ENCODE results near the gene SLC9A9. TPM values are rescaled to one million over a fixed set of nuclear protein-coding genes. Genes with fewer than 3 reads are reported as not detected.

Gene SLC9A9
- polyA plus RNA-seq, 1 of the 3 experiments (the other 2 are of a cell fraction): 0.05 TPM

- WGBS (ENCODE audit: low lambda C conversion rate): 4% methylated on average over 5 of the region's 5 CpGs
- no peaks in the 10 kb centered on the region for H3K79me2 ChIP-seq (ENCODE audit: insufficient read depth)
- ChIA-PET CTCF (no interaction called here), POLR2A (no interaction called here)
- peaks cover 6% of the 10 kb centered on the region; the same call in 1 of the 2 replicates for H3K27me3 ChIP-seq (ENCODE audit: insufficient read depth)
- no peak overlapping the region for H2AFZ ChIP-seq (ENCODE audit: low read depth)
- no peak overlapping the region for H3K9ac ChIP-seq
- H3K4me2 ChIP-seq: no peak overlapping the region
- no peaks in the 10 kb centered on the region for H3K9me2 ChIP-seq
- no peak overlapping the region for H3K4me3 ChIP-seq (ENCODE audit: low read depth in 2 of 2, low read length in 1 of 2)
- no peak for DNase-seq
- no peak overlapping the region for H3K27ac ChIP-seq (ENCODE audit: low read depth in 2 of 2, low read length in 1 of 2)
- H3K4me1 ChIP-seq (ENCODE audit: control insufficient read depth in 1 of 2, insufficient read depth in 2 of 2, low read depth in 1 of 2, low read length in 1 of 2): no peaks in the 10 kb centered on the region
- no peaks in the 10 kb centered on the region for H3F3A ChIP-seq (replicated peaks; ENCODE audit: insufficient read depth)
- TF ChIP-seq JUND (IDR thresholded peaks at IDR 0.05) (no peak), MAX (IDR thresholded peaks at IDR 0.05; ENCODE audit: low read depth) (no peak), RAD21 (IDR thresholded peaks at IDR 0.05; ENCODE audit: low read length) (no peak), CTCF (IDR thresholded peaks at IDR 0.05) (no peak), USF1 (IDR thresholded peaks at IDR 0.05; ENCODE audit: borderline replicate concordance, low read depth) (no peak), NRF1 (IDR thresholded peaks at IDR 0.05; ENCODE audit: low read depth, low read length) (no peak), RFX5 (IDR thresholded peaks at IDR 0.05; ENCODE audit: low read length) (no peak), USF2 (IDR thresholded peaks at IDR 0.05; ENCODE audit: borderline replicate concordance, low read depth, low read length) (no peak), TEAD4 (IDR thresholded peaks at IDR 0.05; ENCODE audit: borderline replicate concordance, insufficient read depth) (no peak), TCF12 (IDR thresholded peaks at IDR 0.05) (no peak), FOSL2 (IDR thresholded peaks at IDR 0.05; ENCODE audit: borderline replicate concordance, low read depth) (no peak), RCOR1 (IDR thresholded peaks at IDR 0.05; ENCODE audit: low read length) (no peak), EZH2phosphoT487 (IDR thresholded peaks at IDR 0.05; ENCODE audit: borderline replicate concordance, low read depth) (no peak), ELF1 (IDR thresholded peaks at IDR 0.05) (no peak), EP300 (IDR thresholded peaks at IDR 0.05; ENCODE audit: borderline replicate concordance in 1 of 2, low read depth in 1 of 2, low read length in 1 of 2) (no peak), NFIC (IDR thresholded peaks at IDR 0.05; ENCODE audit: borderline replicate concordance) (no peak), SMC3 (IDR thresholded peaks at IDR 0.05; ENCODE audit: low read depth, low read length) (no peak), REST (IDR thresholded peaks at IDR 0.05; ENCODE audit: low read depth, low read length) (no peak), PBX3 (IDR thresholded peaks at IDR 0.05) (no peak)
- no peaks in the 10 kb centered on the region for H3K36me3 ChIP-seq (replicated peaks in 1 of 2; ENCODE audit: control insufficient read depth in 1 of 2, insufficient read depth in 2 of 2, low read length in 1 of 2)
- no peaks in the 10 kb centered on the region for H4K20me1 ChIP-seq (ENCODE audit: insufficient read depth)
- H3K9me3 ChIP-seq: no peaks in the 10 kb centered on the region
These were observed 379.1 kb downstream of the SLC9A9 start for GRCh38 chr3:143469159-143469558.

Data from SK-N-SH (cell line).